WTC11 (cell line): ENCODE data around the gene RELCH. TPM values are rescaled to one million over a fixed set of nuclear protein-coding genes. Genes with fewer than 3 reads are reported as not detected.

ENCODE experiments used
- ATAC-seq: fragments of 200-7000 bp; cut with Tn5 transposase; 2 replicates; pipeline ENCODE4 v1.10.0; 2021; ENCODE audit warnings: mild to moderate bottlenecking, moderate library complexity
- CTCF ChIA-PET: fragments of 300-600 bp; sonication (Branson Sonifier 250); formaldehyde crosslinking; loops from one replicate; lab custom pipeline; 2021; ENCODE audit warnings: antibody characterized with exemption; lab: Charles Lee
- POLR2A ChIA-PET: fragments of 350-600 bp; sonication (Branson Sonifier 250); formaldehyde crosslinking; loops from one replicate; lab custom pipeline; 2021; ENCODE audit warnings: antibody characterized with exemption; lab: Charles Lee
- DNase-seq: peaks from one replicate; pipeline ENCODE4 v3.0.0; 2021; ENCODE audit warnings: low spot score
- H3K27ac Mint-ChIP-seq: 2 replicates; pipeline ENCODE4 v1.8.0; 2021; ENCODE audit warnings: mixed read lengths
- H3K27me3 Mint-ChIP-seq: 2 replicates; pipeline ENCODE4 v1.8.0; 2021; ENCODE audit warnings: low read depth, mild to moderate bottlenecking, moderate library complexity, mixed read lengths
- H3K36me3 Mint-ChIP-seq: 2 replicates; pipeline ENCODE4 v1.8.0; 2021; ENCODE audit warnings: mixed read lengths
- H3K4me1 Mint-ChIP-seq: 2 replicates; pipeline ENCODE4 v1.8.0; 2022; ENCODE audit warnings: mixed read lengths
- H3K4me3 Mint-ChIP-seq: 2 replicates; pipeline ENCODE4 v1.8.0; 2021; ENCODE audit warnings: mild to moderate bottlenecking, moderate library complexity, mixed read lengths
- H3K9me3 Mint-ChIP-seq: 2 replicates; pipeline ENCODE4 v1.8.0; 2021; ENCODE audit warnings: mixed read lengths
- CDX4 ChIP-seq: fragments of 250-450 bp; sonication (Bioruptor Pico); IDR thresholded peaks from 2 replicates; pipeline ENCODE4 v1.9.0; 2021; ENCODE audit warnings: moderate library complexity, mild to moderate bottlenecking, inconsistent platforms, borderline replicate concordance
- CREB1 ChIP-seq: sonication (generic); formaldehyde crosslinking; IDR thresholded peaks from 2 replicates; pipeline ENCODE4 v1.8.0; 2023; ENCODE audit warnings: mild to moderate bottlenecking, missing genetic modification reagents
- GTF2I ChIP-seq: fragments of 250-450 bp; sonication (Bioruptor Pico); conservative IDR thresholded peaks from 2 replicates; pipeline ENCODE4 v1.4.0; 2021; ENCODE audit warnings: mild to moderate bottlenecking
- HMGA2 ChIP-seq: fragments of 250-450 bp; sonication (Bioruptor Pico); IDR thresholded peaks from 2 replicates; pipeline ENCODE4 v1.4.0; 2021; ENCODE audit warnings: mild to moderate bottlenecking, moderate library complexity
- NR1H2 ChIP-seq: sonication (generic); formaldehyde crosslinking; IDR thresholded peaks from 2 replicates; pipeline ENCODE4 v1.9.0; 2021; ENCODE audit warnings: mild to moderate bottlenecking, moderate library complexity, missing genetic modification reagents
- NR3C1 ChIP-seq: sonication (generic); formaldehyde crosslinking; conservative IDR thresholded peaks from 2 replicates; pipeline ENCODE4 v1.8.1; 2023; ENCODE audit warnings: low read depth, mild to moderate bottlenecking, missing genetic modification reagents
- OVOL2 ChIP-seq: fragments of 250-450 bp; sonication (Bioruptor Pico); IDR thresholded peaks from 2 replicates; pipeline ENCODE4 v1.9.0; 2021; ENCODE audit warnings: mild to moderate bottlenecking, borderline replicate concordance
- STAT6 ChIP-seq: sonication (generic); formaldehyde crosslinking; conservative IDR thresholded peaks from 2 replicates; pipeline ENCODE4 v1.8.1; 2023; ENCODE audit warnings: mild to moderate bottlenecking, low read depth, missing genetic modification reagents, moderate library complexity
- total RNA-seq: library from RNA; stranded (reverse); gene quantifications from 3 replicates; pipeline ENCODE4 v1.2.3, GENCODE V29; 2021
- TF ChIP-seq, protein P1 (sequence below): sonication (generic); formaldehyde crosslinking; IDR thresholded peaks from 2 replicates; pipeline ENCODE4 v1.8.0; 2022; ENCODE audit warnings: mild to moderate bottlenecking, missing genetic modification reagents
- TF ChIP-seq, protein P2 (sequence below): sonication (generic); formaldehyde crosslinking; IDR thresholded peaks from 2 replicates; pipeline ENCODE4 v1.8.1; 2023; ENCODE audit warnings: mild to moderate bottlenecking, missing genetic modification reagents, borderline replicate concordance
- TF ChIP-seq, protein P3 (sequence below): fragments of 200-600 bp; IDR thresholded peaks from 2 replicates; pipeline ENCODE4 v1.8.0; 2022; ENCODE audit warnings: antibody characterized with exemption
- TF ChIP-seq, protein P4 (sequence below): sonication (generic); formaldehyde crosslinking; IDR thresholded peaks from 2 replicates; pipeline ENCODE4 v1.8.0; 2023; ENCODE audit warnings: missing genetic modification reagents, mild to moderate bottlenecking, borderline replicate concordance
- TF ChIP-seq, protein P5 (sequence below): sonication (generic); formaldehyde crosslinking; IDR thresholded peaks from 2 replicates; pipeline ENCODE4 v1.8.1; 2022; ENCODE audit warnings: mild to moderate bottlenecking, missing genetic modification reagents, moderate library complexity, borderline replicate concordance
- TF ChIP-seq, protein P6 (sequence below): sonication (generic); formaldehyde crosslinking; IDR thresholded peaks from 2 replicates; pipeline ENCODE4 v1.8.0; 2022; ENCODE audit warnings: mild to moderate bottlenecking, missing genetic modification reagents

RELCH gene
- total RNA-seq, 1 experiment from 2014 or later = 30.2 TPM

- H3K27me3 Mint-ChIP-seq = no peaks in the 10 kb centered on the region
- H3K4me3 Mint-ChIP-seq = no peak overlapping the region
- CTCF ChIA-PET = no interaction called here
- ATAC-seq (no peak), DNase-seq (no peak)
- H3K36me3 Mint-ChIP-seq = peaks cover 8% of the 10 kb centered on the region; the same call in 1 of the 2 replicates
- TF ChIP-seq, protein P1, sequence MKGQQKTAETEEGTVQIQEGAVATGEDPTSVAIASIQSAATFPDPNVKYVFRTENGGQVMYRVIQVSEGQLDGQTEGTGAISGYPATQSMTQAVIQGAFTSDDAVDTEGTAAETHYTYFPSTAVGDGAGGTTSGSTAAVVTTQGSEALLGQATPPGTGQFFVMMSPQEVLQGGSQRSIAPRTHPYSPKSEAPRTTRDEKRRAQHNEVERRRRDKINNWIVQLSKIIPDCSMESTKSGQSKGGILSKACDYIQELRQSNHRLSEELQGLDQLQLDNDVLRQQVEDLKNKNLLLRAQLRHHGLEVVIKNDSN = no peak
- TF ChIP-seq, protein P2, sequence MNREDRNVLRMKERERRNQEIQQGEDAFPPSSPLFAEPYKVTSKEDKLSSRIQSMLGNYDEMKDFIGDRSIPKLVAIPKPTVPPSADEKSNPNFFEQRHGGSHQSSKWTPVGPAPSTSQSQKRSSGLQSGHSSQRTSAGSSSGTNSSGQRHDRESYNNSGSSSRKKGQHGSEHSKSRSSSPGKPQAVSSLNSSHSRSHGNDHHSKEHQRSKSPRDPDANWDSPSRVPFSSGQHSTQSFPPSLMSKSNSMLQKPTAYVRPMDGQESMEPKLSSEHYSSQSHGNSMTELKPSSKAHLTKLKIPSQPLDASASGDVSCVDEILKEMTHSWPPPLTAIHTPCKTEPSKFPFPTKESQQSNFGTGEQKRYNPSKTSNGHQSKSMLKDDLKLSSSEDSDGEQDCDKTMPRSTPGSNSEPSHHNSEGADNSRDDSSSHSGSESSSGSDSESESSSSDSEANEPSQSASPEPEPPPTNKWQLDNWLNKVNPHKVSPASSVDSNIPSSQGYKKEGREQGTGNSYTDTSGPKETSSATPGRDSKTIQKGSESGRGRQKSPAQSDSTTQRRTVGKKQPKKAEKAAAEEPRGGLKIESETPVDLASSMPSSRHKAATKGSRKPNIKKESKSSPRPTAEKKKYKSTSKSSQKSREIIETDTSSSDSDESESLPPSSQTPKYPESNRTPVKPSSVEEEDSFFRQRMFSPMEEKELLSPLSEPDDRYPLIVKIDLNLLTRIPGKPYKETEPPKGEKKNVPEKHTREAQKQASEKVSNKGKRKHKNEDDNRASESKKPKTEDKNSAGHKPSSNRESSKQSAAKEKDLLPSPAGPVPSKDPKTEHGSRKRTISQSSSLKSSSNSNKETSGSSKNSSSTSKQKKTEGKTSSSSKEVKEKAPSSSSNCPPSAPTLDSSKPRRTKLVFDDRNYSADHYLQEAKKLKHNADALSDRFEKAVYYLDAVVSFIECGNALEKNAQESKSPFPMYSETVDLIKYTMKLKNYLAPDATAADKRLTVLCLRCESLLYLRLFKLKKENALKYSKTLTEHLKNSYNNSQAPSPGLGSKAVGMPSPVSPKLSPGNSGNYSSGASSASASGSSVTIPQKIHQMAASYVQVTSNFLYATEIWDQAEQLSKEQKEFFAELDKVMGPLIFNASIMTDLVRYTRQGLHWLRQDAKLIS = no peak
- TF ChIP-seq, protein P3, sequence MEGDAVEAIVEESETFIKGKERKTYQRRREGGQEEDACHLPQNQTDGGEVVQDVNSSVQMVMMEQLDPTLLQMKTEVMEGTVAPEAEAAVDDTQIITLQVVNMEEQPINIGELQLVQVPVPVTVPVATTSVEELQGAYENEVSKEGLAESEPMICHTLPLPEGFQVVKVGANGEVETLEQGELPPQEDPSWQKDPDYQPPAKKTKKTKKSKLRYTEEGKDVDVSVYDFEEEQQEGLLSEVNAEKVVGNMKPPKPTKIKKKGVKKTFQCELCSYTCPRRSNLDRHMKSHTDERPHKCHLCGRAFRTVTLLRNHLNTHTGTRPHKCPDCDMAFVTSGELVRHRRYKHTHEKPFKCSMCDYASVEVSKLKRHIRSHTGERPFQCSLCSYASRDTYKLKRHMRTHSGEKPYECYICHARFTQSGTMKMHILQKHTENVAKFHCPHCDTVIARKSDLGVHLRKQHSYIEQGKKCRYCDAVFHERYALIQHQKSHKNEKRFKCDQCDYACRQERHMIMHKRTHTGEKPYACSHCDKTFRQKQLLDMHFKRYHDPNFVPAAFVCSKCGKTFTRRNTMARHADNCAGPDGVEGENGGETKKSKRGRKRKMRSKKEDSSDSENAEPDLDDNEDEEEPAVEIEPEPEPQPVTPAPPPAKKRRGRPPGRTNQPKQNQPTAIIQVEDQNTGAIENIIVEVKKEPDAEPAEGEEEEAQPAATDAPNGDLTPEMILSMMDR = no peak
- TF ChIP-seq CDX4 (CRISPR knock-in tag) (no peak), HMGA2 (CRISPR knock-in tag) (no peak), NR1H2 (no peak), OVOL2 (no peak), STAT6 (CRISPR knock-in tag) (no peak), NR3C1 (CRISPR knock-in tag) (no peak), GTF2I (CRISPR knock-in tag) (no peak), CREB1 (CRISPR knock-in tag) (no peak)
- TF ChIP-seq, protein P4, sequence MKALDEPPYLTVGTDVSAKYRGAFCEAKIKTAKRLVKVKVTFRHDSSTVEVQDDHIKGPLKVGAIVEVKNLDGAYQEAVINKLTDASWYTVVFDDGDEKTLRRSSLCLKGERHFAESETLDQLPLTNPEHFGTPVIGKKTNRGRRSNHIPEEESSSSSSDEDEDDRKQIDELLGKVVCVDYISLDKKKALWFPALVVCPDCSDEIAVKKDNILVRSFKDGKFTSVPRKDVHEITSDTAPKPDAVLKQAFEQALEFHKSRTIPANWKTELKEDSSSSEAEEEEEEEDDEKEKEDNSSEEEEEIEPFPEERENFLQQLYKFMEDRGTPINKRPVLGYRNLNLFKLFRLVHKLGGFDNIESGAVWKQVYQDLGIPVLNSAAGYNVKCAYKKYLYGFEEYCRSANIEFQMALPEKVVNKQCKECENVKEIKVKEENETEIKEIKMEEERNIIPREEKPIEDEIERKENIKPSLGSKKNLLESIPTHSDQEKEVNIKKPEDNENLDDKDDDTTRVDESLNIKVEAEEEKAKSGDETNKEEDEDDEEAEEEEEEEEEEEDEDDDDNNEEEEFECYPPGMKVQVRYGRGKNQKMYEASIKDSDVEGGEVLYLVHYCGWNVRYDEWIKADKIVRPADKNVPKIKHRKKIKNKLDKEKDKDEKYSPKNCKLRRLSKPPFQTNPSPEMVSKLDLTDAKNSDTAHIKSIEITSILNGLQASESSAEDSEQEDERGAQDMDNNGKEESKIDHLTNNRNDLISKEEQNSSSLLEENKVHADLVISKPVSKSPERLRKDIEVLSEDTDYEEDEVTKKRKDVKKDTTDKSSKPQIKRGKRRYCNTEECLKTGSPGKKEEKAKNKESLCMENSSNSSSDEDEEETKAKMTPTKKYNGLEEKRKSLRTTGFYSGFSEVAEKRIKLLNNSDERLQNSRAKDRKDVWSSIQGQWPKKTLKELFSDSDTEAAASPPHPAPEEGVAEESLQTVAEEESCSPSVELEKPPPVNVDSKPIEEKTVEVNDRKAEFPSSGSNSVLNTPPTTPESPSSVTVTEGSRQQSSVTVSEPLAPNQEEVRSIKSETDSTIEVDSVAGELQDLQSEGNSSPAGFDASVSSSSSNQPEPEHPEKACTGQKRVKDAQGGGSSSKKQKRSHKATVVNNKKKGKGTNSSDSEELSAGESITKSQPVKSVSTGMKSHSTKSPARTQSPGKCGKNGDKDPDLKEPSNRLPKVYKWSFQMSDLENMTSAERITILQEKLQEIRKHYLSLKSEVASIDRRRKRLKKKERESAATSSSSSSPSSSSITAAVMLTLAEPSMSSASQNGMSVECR (CRISPR knock-in tag) = no peak
- TF ChIP-seq, protein P5, sequence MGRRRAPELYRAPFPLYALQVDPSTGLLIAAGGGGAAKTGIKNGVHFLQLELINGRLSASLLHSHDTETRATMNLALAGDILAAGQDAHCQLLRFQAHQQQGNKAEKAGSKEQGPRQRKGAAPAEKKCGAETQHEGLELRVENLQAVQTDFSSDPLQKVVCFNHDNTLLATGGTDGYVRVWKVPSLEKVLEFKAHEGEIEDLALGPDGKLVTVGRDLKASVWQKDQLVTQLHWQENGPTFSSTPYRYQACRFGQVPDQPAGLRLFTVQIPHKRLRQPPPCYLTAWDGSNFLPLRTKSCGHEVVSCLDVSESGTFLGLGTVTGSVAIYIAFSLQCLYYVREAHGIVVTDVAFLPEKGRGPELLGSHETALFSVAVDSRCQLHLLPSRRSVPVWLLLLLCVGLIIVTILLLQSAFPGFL (CRISPR knock-in tag) = no peak
- TF ChIP-seq, protein P6, sequence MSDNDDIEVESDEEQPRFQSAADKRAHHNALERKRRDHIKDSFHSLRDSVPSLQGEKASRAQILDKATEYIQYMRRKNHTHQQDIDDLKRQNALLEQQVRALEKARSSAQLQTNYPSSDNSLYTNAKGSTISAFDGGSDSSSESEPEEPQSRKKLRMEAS = no peak
- H3K9me3 Mint-ChIP-seq = no peaks in the 10 kb centered on the region
- H3K27ac Mint-ChIP-seq = no peak overlapping the region
- H3K4me1 Mint-ChIP-seq = 0 out of 2 replicates have a peak, but pooled peaks cover under 1% of the 10 kb centered on the region
- POLR2A ChIA-PET = no interaction called here
Measured at GRCh38 chr18:62284637-62285036, 97.6 kb downstream of the RELCH start.
